Stimulated activated CD8-positive, alpha-beta memory T cell treated with anti-CD3 and anti-CD28 coated beads, Interleukin-2, amount 100 ng/mL, for 48 hours (primary cell): ENCODE results near the gene SPDYE17.
"Not testable (repeated sequence)": the region's sequence is repeated elsewhere in the genome, so short reads cannot be mapped to it uniquely, and the experiment has no call there.

Experiments
- DNase-seq, 2 donors: peaks; one replicate each; pipeline ENCODE4 v3.0.0-alpha.2; 2020; ENCODE audit warnings: low read depth in 2 of 2

The SPDYE17 gene

DNA sequence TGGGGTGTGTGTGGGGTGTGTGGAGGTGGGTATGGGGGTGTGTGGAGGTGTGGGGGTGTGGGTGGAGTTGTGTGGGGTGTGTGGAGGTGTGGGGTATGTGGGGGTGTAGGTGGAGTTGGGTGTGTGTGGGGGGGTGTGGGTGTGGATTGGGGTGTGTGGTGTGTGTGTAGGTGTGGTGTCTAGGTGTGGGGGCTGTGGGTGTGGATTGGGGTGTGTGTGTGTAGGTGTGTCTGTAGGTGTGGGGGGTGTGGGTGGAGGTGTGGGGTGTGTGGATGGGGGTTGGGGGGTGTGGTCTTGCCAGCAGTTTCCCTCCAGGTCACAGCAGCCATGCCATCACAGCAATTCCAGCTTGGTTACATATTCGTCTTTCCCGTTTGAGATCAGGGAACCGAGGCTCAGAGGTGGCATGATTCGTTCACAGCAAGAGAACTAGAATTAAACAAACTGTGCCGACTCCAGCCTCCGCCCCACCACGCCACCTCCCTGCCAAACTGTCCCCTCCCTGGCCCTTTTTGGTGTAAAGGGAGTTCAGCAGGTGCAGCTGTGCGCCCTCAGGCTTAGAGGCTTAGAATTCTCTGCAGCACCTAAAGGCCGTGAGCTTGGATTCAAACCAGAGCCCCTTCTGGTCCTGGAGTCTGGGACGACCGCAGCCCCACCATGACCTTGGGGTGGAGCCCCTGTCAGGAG, 33.3 kb downstream of the SPDYE17 start:
- not testable (repeated sequence) for DNase-seq

DNA sequence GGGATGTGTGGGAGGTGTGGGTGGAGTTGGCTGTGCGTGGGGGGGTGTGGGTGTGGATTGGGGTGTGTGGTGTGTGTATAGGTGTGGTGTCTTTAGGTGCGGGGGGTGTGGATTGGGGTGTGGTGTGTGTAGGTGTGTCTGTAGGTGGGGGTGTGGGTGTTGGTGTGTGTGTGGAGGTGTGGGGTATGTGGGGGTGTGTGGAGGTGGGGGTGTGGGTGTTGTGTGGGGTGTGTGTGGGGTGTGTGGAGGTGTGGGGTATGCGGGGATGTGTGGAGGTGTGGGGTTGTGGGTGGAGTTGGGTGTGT, 33.9 kb downstream of the SPDYE17 start:
- no peak for DNase-seq

DNA sequence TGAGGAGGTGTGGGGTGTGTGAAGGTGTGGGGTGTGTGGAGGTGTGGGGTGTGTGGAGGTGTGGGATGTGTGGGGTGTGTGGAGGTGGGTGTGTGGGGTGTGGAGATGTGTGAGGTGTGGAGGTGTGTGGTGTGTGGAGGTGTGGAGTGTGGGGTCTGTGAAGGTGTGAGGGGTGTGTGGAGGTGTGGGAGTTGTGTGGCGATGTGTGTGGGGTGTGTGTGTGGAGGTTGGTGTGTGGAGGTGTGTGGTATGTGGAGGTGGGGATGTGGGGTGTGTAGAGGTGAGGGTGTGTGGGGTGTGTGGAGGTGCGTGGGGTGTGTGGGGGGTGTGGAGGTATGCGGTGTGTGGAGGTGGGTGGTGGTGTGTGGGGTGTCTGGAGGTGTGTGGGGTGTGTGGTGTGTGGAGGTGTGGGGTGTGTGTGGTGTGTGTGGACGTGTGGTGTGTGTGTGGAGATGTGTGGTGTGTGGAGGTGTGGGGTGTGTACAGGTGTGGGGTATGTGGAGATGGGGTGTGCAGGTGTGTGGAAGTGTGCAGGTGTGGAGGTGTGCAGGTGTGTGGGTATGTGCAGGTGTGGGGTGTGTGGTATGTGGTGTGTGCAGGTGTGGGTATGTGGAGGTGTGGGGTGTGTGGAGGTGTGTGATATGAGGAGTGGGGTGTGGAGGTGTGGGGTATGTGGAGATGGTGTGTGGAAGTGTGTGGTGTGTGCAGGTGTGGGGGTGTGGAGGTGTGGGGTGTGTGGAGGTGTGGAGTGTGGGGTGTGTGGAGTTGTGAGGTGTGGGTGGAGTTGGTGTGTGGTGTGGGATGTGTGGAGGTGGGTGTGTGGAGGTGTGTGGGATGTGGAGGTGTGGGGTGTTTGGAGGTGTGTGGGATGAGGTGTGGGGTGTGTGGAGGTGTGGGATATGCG, 34.5 kb downstream of the SPDYE17 start:
- no peak for DNase-seq

DNA sequence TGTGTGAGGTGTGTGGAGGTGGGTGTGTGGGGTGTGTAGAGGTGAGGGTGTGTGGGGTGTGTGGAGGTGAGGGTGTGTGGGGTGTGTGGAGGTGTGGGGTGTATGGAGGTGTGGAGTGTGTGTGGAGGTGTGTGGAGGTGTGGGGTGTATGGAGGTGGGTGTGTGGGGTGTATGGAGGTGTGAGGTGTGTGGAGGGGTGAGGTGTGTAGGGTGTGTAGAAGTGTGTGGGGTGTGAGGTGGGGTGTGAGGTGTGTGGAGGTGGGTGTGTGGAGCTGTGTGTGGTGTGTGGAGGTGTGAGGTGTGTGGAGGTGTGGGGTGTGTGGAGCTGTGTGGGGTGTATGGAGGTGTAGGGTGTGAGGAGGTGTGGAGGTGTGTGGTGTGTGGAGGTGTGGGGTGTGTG, 35.2 kb downstream of the SPDYE17 start:
- DNase-seq: not testable (repeated sequence)

DNA sequence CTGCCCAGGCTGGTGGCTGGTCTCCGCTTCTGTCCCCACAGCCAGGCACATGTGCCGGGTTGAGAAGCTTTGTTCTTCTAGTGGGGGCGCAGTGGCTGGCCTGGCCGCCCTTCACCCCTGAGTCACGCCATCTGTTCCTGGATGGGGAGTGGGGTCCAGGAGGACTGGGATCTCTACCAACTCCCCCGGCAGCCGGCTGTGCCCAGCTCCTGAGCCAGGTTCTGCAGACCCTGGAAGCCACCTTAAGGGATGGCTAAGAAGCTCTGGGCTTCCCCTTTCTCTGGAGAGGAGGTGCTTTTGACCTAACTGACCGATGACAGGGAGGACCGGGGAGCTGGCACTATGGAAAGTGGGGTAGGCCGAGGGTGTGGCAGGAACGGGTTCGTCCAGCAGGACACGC, 37.9 kb downstream of the SPDYE17 start:
- DNase-seq: not testable (repeated sequence)

DNA sequence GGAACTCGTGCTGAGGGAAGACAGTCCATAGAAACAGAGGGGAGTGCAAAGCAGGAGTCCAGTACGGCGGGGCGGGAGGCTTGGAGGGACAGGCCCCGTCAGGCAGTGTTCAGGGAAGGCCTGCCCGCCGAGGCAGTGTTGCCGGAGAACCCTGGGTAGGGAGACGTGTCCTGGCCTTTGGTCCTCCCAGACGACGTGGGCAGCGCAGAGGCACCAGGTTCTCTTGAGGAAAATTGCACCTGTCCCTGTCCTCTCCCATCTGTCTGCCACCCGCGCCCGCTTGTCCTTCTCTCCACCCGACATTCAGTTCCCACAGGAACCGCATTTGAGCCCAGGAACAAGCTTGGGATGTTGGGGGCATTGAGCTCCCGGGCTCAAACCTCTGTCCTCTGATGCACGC, 38.3 kb downstream of the SPDYE17 start:
- not testable (repeated sequence) for DNase-seq

DNA sequence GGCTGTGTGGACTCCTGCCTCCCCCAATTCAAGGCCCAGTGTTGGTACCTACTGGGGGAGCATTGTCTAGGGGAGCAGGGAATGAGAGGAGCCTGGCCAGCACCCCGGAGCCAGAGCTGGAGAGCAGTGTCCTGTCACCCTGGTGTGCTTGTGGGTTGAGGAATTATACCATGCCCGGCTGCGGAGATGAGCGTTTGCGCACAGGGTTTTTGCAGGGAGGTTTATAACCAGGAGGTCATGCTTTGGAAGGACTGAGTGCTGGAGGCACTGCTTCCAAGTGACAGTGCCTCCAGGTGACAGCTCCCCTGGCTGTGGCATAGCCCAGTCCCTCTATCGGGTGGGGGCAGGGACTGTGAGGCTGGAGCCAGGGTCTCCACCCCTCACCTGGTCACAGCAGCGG, 39.3 kb downstream of the SPDYE17 start:
- DNase-seq: not testable (repeated sequence)

DNA sequence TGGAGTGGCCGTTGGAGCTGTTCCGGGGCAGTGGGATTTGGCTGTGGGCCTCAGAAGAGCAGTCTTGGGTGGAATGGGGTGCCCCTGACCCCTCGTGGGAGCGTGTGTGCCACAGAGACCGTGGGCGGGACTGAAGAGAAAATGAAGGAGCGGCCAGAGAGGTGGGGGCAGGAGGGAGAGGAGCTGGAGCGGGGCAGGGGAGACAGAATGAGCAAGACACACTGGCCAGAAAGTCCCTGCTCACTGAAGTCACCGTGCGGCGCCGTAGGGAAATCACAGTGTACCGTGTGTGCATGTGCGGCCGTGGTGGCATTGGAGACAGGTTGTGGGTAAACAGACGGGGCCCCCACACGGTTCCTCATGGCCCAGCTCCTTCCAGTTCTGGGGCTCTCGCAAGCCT, 40.0 kb downstream of the SPDYE17 start:
- not testable (repeated sequence) for DNase-seq

DNA sequence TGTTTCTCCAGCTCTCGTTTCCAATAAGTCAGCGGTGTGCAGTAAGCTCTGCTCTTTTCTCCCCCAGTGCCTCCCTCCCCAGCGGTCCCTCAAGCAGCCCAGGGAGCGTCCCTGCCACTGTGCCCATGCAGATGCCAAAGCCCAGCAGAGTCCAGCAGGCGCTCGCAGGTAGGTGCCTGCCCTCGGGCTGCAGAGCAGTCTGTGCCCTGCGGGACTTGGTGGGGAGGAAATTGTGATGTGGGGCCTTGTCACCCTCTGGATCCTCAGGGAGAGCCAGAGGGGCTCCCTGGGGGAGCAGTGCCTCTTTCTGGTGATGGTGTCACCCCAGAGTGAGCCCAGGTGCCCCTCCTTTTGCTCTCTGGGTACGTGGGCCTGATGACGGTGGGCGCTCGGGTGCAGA, 42.0 kb downstream of the SPDYE17 start:
- not testable (repeated sequence) for DNase-seq

DNA sequence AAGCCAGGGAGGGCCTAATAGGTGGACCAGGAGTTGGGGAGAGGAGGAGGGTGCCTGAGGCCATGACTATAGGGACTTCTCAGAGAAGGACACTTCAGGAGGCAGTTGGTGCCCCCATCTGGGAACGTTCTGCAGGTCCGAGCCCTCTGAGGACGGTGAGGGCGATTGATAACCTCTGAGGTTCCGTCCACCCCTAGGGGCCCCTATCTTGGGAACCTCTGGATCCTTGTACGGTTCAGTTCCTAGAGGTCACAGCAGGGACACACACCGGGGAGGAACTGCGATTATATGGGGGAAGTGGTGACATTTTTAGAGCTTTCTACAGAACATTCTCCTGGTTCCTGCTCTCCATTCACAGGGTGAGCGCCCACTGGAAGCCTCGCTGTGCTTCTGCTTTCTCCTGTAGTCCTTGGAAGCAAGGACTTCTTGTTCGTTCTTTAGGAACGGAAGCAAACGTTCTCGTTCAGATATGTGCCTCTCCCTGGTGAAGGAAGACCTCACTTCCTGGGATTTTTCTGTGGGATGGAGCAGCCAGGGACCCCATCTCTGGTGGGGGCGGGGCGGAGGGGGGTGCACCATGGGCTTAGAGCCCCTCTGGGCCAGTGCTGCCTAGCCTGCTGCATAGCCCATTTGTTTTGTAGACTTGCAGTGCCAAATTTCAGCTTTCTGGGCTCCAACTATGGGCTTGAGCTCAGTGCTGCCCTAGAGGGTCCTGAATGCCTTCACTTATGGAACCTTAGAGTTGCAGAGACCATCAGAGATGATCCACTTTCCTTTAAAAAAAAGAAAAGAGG, 46.0 kb downstream of the SPDYE17 start:
- DNase-seq: not testable (repeated sequence)

DNA sequence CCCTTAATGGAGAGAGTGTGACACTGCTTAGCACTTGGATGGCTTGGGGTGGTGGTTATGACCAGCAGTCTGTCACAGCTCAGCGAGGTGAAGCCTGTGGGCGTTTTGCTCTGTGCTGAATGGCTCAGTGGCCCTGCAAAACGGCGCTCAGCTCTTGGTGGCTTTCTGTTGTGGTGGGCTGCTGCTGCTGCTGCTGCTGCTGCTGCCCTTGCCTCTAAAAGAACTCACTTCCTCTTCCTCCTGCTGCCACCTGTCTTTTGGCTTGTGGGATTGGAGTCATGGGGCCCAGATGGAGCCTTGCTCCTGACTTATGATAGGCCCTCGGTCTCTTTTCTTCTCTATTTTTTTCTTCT, 47.4 kb downstream of the SPDYE17 start:
- DNase-seq: not testable (repeated sequence)

DNA sequence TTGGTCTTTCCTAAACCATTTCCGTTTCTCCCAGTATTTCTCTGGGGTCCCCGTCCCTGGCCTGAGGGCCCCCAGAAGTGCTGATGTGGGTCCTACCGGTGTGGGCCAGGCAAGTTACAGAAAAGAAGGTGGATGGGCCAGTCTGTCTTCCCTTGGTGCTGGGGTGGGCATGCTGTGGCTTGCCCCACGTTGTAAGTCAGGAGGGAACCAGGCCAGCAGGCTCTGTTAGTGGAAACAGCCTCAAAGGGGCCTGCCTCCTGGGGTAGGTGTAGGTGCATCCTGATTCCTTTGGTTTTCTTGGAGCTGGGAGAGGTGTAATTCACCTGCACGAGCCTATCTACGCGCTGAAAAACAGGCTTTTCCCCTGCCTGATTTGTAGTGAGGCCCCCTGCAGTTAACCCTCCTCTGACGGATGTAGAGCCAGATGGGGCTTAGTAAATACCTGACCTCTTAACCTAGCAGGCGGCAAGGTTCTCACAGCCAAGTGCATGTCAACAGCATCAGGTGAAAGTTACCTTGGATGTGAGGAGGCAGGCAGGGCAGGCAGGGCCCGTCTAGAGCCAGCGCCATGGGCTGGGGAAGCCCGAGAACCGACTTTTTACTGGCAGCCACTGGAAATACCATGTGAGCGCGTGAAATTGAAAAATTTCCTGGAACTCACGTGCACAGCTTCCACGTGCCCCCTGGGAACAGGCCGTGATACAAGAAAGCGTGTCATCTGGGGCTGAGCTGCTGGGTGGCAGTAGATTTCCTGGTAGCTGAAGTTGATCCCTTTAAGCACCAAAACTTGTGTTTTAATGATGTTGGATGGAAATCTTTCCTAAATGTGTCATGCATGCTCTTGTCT, 48.0 kb downstream of the SPDYE17 start:
- not testable (repeated sequence) for DNase-seq

DNA sequence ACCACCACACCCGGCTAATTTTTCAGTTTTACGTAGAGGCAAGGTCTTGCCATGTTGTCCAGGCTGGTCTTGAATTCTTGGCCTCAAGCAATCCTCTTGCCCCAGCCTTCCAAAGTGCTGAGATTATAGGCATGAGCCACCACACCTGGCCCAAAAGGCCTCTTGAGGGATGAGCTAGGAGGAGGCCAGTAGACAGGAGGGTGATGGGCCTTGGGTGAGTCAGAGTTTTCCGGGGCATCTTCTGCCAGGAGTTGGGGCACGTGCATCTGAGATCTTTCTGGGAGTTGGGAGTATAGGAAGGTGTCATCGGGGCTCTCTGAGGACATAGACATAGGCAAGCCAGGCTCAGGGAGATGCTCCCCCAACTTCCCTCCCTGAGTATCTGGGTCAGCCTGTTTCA, 48.8 kb downstream of the SPDYE17 start:
- not testable (repeated sequence) for DNase-seq

DNA sequence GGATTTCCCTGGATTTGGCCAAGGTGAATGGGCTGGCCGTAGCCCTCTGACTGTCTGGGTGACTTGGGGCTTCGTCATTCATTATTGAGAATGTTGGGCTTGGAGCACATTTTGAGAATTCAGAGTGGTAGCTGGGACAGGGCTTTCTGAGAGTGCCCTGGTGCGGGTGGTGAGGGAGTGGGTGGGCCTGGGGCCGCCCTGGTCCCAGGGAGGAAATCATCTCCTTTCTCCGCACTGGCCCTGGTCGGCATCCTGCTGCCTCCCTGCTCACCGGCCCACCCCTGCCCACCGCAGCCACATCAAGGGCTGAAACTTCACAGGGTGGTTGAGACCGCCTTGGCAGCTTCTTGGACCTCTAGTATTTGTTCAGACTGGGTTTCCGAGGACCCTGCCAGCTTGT, 49.7 kb downstream of the SPDYE17 start:
- not testable (repeated sequence) for DNase-seq

DNA sequence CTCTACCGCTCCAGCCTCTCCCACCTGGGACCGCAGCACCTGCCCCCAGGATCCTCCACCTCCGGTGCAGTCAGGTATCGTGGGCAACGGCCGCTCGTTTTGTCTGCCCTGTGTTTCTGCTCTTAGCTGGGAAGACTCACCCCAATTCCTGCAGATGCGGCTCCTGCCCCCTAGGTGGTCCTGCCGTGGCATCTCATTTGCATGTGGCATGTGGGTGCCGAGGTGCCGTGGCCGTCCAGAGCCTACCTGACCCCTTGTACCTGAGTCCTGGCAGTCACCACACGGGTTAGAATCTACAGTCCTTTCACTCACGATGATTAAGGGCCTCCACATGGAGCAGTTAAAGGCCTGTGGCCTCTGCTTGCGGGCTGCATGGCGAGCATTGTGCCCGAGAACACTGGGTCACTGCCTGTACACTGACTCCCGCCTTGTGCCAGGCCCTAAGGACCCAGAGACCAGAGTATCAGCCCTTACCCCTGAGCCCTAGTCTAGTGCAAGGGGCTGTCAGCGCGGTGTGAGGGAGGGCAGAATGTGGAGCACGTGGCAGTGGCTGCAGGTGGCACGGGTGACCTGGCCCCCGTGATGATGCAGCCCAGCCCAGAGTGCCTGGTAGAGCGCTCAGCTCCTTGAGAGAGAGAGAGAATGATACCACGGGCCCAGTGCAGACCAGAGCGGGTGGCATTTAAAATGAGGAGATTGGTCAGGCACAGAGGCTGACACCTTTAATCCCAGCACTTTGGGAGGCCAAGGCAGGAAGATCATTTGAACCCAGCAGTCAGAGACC, 50.8 kb downstream of the SPDYE17 start:
- not testable (repeated sequence) for DNase-seq

DNA sequence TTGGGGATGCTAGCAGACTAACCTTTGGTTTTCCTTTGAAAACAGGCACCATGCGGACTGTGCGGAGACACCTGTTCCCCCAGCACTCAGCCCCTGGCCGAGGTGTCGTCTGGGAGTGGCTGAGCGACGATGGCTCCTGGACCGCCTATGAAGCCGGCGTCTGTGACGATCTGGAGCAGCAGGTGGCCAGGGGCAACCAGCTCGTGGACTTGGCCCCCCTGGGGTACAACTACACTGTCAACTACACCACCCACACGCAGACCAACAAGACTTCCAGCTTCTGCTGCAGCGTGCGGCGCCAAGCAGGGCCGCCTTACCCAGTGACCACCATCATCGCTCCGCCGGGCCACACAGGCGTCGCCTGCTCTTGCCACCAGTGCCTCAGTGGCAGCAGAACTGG, 51.6 kb downstream of the SPDYE17 start:
- not testable (repeated sequence) for DNase-seq

DNA sequence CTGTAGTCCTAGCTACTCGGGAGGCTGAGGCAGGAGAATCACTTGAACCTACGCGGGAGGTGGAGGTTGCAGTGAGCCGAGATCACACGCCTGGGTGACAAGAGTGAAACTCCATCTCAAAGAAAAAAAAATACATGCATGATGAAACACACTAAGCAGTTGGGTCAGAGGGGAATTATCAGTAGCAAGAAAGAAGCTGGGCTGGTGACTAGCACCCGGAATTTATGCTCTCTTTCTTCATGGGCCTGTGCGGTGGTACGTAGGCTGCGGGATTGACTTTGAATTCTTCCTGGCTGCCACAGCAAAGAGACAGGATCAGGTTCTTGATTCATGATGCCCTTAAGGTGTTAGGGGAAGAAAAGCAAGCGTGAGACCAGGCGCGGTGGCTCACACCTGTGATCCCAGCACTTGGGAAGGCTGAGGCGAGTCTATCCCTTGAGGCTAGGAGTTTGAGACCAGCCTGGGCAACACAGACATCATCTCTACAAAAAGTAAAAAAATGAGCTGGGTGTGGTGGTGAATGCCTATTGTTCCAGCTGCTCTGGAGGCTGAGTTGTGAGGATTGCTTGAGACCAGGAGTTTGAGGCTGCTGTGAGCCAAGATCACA, 54.3 kb downstream of the SPDYE17 start:
- DNase-seq: not testable (repeated sequence)

DNA sequence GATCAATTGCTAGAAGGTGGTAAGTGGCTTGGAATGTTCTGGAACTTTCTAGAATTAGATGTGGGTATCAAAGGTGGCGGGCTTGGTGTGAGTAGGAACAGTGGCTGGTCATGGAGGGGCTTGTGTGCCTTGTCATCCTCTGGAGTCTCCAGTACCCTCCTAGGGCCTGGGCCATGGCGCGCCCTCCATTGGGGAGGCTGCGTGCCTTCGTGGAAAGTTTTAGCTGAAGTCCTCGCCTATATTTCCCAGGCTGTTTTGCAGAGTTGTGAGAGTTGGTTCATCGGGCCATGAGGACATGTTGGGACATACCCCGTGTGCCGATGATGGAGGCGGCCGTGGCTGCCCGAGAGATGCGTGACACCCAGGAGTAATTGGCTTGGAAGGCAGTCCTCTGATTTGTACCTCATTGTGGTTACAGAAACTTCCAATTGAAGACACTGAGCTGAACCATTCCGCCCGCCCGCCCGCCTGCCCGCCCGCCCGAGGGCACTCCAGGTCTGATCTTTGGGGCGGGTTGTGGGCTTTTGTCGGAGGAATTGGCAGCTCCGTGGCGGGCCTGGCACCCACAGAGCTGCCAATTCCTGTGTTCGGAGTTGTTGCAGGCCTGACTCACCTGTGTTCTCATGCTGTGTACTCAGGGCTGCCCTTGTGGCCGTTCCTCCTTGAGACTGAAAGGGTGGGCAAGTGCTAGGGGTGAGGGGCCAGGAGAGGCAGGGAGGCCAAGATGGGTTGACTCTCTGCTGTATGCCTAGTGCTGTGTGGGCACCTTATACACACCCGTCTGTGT, 57.2 kb downstream of the SPDYE17 start:
- DNase-seq: not testable (repeated sequence)

DNA sequence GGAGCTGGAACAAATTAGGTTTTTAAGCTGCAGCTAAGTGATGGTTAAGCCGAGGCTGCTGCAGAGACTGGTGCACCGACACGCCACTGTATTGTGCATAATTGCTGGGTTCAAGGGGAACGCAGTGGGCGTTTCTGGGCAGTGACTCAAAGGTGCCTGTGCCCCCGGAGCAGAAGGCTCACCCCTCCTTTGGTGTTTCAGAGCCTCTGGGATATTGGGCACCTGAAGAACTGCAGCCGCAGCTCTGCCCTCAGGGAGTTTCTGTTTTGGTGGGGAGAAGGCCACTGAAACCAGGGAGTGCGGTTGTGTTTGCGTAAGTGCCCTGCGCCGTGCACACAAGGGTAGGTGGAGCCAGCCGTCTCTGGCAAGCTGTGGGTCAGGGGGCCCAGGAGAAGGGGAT, 57.8 kb downstream of the SPDYE17 start:
- DNase-seq: not testable (repeated sequence)
